OCI-LY1 (cell line): ENCODE measurements around the gene ZNF135.

Source experiments
- EZH2 ChIP-seq: fragments of 200-600 bp; sonication (generic), shearing (Covaris generic); IDR thresholded peaks from 2 replicates; pipeline ENCODE4 v1.8.0; 2017; ENCODE audit warnings: borderline replicate concordance, mixed run types, mild to moderate bottlenecking, antibody characterized with exemption, low read length, moderate library complexity, mixed read lengths
- TF ChIP-seq, protein P1 (sequence below): fragments of 200-600 bp; sonication (generic), shearing (Covaris generic); IDR thresholded peaks from 2 replicates; pipeline ENCODE4 v1.5.1; 2017; ENCODE audit warnings: mild to moderate bottlenecking, antibody characterized with exemption, low read length, moderate library complexity, mixed read lengths

DNA sequence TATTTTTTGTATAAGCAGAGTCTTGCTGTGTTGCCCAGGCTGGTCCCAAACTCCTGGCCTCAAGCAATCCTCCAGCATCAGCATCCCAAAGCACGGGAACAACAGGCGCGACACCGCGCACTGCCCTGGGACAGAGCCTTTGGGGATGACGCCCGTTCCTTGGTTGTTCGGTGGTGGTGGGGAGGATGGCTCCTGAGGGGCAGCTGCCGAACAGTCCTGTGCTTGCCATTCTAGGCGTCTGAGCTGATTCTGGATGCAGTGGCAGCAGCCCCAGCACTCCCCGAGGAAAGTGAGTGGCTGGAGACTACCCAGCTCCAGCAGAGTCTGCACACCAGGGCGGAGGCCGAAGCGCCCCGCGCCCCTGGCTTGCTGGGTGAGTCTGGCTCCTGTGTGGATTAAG lies 6.8 kb upstream of the ZNF135 start:
- TF ChIP-seq, protein P1, sequence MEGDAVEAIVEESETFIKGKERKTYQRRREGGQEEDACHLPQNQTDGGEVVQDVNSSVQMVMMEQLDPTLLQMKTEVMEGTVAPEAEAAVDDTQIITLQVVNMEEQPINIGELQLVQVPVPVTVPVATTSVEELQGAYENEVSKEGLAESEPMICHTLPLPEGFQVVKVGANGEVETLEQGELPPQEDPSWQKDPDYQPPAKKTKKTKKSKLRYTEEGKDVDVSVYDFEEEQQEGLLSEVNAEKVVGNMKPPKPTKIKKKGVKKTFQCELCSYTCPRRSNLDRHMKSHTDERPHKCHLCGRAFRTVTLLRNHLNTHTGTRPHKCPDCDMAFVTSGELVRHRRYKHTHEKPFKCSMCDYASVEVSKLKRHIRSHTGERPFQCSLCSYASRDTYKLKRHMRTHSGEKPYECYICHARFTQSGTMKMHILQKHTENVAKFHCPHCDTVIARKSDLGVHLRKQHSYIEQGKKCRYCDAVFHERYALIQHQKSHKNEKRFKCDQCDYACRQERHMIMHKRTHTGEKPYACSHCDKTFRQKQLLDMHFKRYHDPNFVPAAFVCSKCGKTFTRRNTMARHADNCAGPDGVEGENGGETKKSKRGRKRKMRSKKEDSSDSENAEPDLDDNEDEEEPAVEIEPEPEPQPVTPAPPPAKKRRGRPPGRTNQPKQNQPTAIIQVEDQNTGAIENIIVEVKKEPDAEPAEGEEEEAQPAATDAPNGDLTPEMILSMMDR: no peak
- no peak for TF ChIP-seq EZH2
